ENCODE data around the gene TFIP11.

GRCh38 chr22:26453812-26454500 is 58.3 kb downstream of the TFIP11 start:
- TF ChIP-seq POLR2A (IDR thresholded peaks at IDR 0.05; ENCODE audit: low read depth, low read length) (no peak), POLR2AphosphoS5 (IDR thresholded peaks at IDR 0.05; ENCODE audit: low read depth, low read length) (no peak), TAF1 (IDR thresholded peaks at IDR 0.05; ENCODE audit: borderline replicate concordance, low read depth, low read length) (no peak)
